ENCODE data around the gene DRD2.

Gene DRD2

GRCh38 chr11:113373981-113374560 lies 101.1 kb downstream of the DRD2 start:
- peak; percentile 67 for DNase-seq (ENCODE audit: insufficient read length, low spot score)
- no peak for TF ChIP-seq CTCF (IDR thresholded peaks at IDR 0.05; ENCODE audit: insufficient read depth, missing control alignments)
- FAIRE-seq = peak; percentile 95

GRCh38 chr11:113373306-113373705 lies 101.9 kb downstream of the DRD2 start:
- no peak for FAIRE-seq
- no peak for DNase-seq (ENCODE audit: insufficient read length, low spot score)
- TF ChIP-seq CTCF (IDR thresholded peaks at IDR 0.05; ENCODE audit: insufficient read depth, missing control alignments) = no peak

- DNase-seq (ENCODE audit: insufficient read length, low spot score) = no peak
- FAIRE-seq = no peak
- TF ChIP-seq CTCF (IDR thresholded peaks at IDR 0.05; ENCODE audit: insufficient read depth, missing control alignments) = peak; percentile 7
Observed at GRCh38 chr11:113372309-113372708, 102.9 kb downstream of the DRD2 start.

- no peak for DNase-seq (ENCODE audit: insufficient read length, low spot score)
- FAIRE-seq = no peak
- no peak for TF ChIP-seq CTCF (IDR thresholded peaks at IDR 0.05; ENCODE audit: insufficient read depth, missing control alignments)
Observed at GRCh38 chr11:113370634-113371033, 104.6 kb downstream of the DRD2 start.

GRCh38 chr11:113369411-113369810 lies 105.8 kb downstream of the DRD2 start:
- DNase-seq (ENCODE audit: insufficient read length, low spot score) (no peak), FAIRE-seq (no peak)
- no peak for TF ChIP-seq CTCF (IDR thresholded peaks at IDR 0.05; ENCODE audit: insufficient read depth, missing control alignments)

GRCh38 chr11:113365895-113366294 lies 109.3 kb downstream of the DRD2 start:
- TF ChIP-seq CTCF (IDR thresholded peaks at IDR 0.05; ENCODE audit: insufficient read depth, missing control alignments) = no peak
- no peak for FAIRE-seq
- no peak for DNase-seq (ENCODE audit: insufficient read length, low spot score)

- DNase-seq (ENCODE audit: insufficient read length, low spot score) (no peak), FAIRE-seq (no peak)
- no peak for TF ChIP-seq CTCF (IDR thresholded peaks at IDR 0.05; ENCODE audit: insufficient read depth, missing control alignments)
Observed at GRCh38 chr11:113363996-113364641, 111.1 kb downstream of the DRD2 start.

All from D721Med (cell line).